H9 (cell line): ENCODE measurements around the gene LMF1. TPM values are rescaled to one million over a fixed set of nuclear protein-coding genes. Genes with fewer than 3 reads are reported as not detected.

Experiments used
- DNase-seq: peaks from one replicate; pipeline ENCODE4 v3.0.0-alpha.2; 2017
- H2AFZ ChIP-seq: one replicate; pipeline ENCODE4 v1.6.1; 2013; ENCODE audit warnings: mild to moderate bottlenecking, low read length, control low read depth, moderate library complexity
- H2AK5ac ChIP-seq: 2 replicates; pipeline ENCODE4 v1.6.1; 2013; ENCODE audit warnings: low read length, control low read depth, mixed read lengths; ENCODE audit not compliant: insufficient read length
- H2BK120ac ChIP-seq: one replicate; pipeline ENCODE4 v1.6.1; 2013; ENCODE audit warnings: low read depth, mild to moderate bottlenecking, low read length, control low read depth, inconsistent platforms; ENCODE audit not compliant: poor library complexity, severe bottlenecking
- H2BK12ac ChIP-seq: 2 replicates; pipeline ENCODE4 v1.6.1; 2013; ENCODE audit warnings: low read length, control low read depth, mixed read lengths, low read depth; ENCODE audit not compliant: insufficient read length
- H2BK15ac ChIP-seq: 2 replicates; pipeline ENCODE4 v1.6.1; 2013; ENCODE audit warnings: low read depth, low read length, control low read depth
- H2BK20ac ChIP-seq: one replicate; pipeline ENCODE4 v1.6.1; 2013; ENCODE audit warnings: low read depth, mild to moderate bottlenecking, low read length, control low read depth, inconsistent platforms; ENCODE audit not compliant: poor library complexity, severe bottlenecking
- H2BK5ac ChIP-seq: 2 replicates; pipeline ENCODE4 v1.6.1; 2013; ENCODE audit warnings: low read length, control low read depth, mixed read lengths; ENCODE audit not compliant: insufficient read length
- H3K14ac ChIP-seq: 2 replicates; pipeline ENCODE4 v1.6.1; 2013; ENCODE audit warnings: low read length, control low read depth; ENCODE audit not compliant: insufficient read depth
- H3K18ac ChIP-seq: 2 replicates; pipeline ENCODE4 v1.6.1; 2013; ENCODE audit warnings: low read depth, mild to moderate bottlenecking, mixed read lengths, low read length, control low read depth; ENCODE audit not compliant: insufficient read length
- H3K23ac ChIP-seq: 2 replicates; pipeline ENCODE4 v1.6.1; 2013; ENCODE audit warnings: low read length, control low read depth, mixed read lengths, low read depth; ENCODE audit not compliant: insufficient read length
- H3K23me2 ChIP-seq: 2 replicates; pipeline ENCODE4 v1.6.1; 2013; ENCODE audit warnings: low read depth, mild to moderate bottlenecking, mixed read lengths, low read length, control low read depth; ENCODE audit not compliant: insufficient read length, poor library complexity, severe bottlenecking
- H3K27ac ChIP-seq: 2 replicates; pipeline ENCODE4 v1.5.1; 2013; ENCODE audit warnings: low read length, control low read depth, mixed read lengths, low read depth; ENCODE audit not compliant: insufficient read length
- H3K27me3 ChIP-seq: 2 replicates; pipeline ENCODE4 v1.6.1; 2013; ENCODE audit warnings: low read length, control low read depth, inconsistent platforms; ENCODE audit not compliant: insufficient read depth
- H3K4ac ChIP-seq: 2 replicates; pipeline ENCODE4 v1.6.1; 2013; ENCODE audit warnings: low read depth, mild to moderate bottlenecking, control low read depth, inconsistent platforms, low read length, moderate library complexity
- H3K4me1 ChIP-seq: 2 replicates; pipeline ENCODE4 v1.6.1; 2013; ENCODE audit warnings: low read length, control low read depth, inconsistent platforms; ENCODE audit not compliant: insufficient read depth
- H3K4me2 ChIP-seq: 2 replicates; pipeline ENCODE4 v1.6.1; 2013; ENCODE audit warnings: low read length, control low read depth, mixed read lengths; ENCODE audit not compliant: insufficient read length, insufficient read depth
- H3K56ac ChIP-seq: 2 replicates; pipeline ENCODE4 v1.6.1; 2013; ENCODE audit warnings: low read depth, mild to moderate bottlenecking, mixed read lengths, low read length, control low read depth; ENCODE audit not compliant: insufficient read length
- H3K79me1 ChIP-seq: 2 replicates; pipeline ENCODE4 v1.6.1; 2013; ENCODE audit warnings: low read depth, mild to moderate bottlenecking, moderate library complexity, low read length, control low read depth, inconsistent platforms; ENCODE audit not compliant: insufficient read depth, poor library complexity, severe bottlenecking
- H3K79me2 ChIP-seq: 2 replicates; pipeline ENCODE4 v1.6.1; 2013; ENCODE audit warnings: low read length, control low read depth, inconsistent platforms; ENCODE audit not compliant: insufficient read depth
- H3K9ac ChIP-seq: 2 replicates; pipeline ENCODE4 v1.6.1; 2013; ENCODE audit warnings: low read length, control low read depth, mixed read lengths; ENCODE audit not compliant: insufficient read length; ENCODE audit errors: extremely low read depth
- H3K9me3 ChIP-seq: one replicate; pipeline ENCODE4 v1.6.1; 2013; ENCODE audit warnings: low read depth, low read length, inconsistent platforms; ENCODE audit not compliant: control insufficient read depth
- H3T11ph ChIP-seq: one replicate; pipeline ENCODE4 v1.6.1; 2013; ENCODE audit warnings: mild to moderate bottlenecking, low read length, control low read depth, inconsistent platforms
- H4K20me1 ChIP-seq: one replicate; pipeline ENCODE4 v1.6.1; 2013; ENCODE audit not compliant: control insufficient read depth, insufficient read length, insufficient read depth
- H4K5ac ChIP-seq: 2 replicates; pipeline ENCODE4 v1.6.1; 2013; ENCODE audit warnings: low read depth, mild to moderate bottlenecking, mixed read lengths, low read length, control low read depth; ENCODE audit not compliant: insufficient read length
- H4K8ac ChIP-seq: replicated peaks from 2 replicates; pipeline ENCODE4 v1.6.1; 2013; ENCODE audit warnings: low read length, control low read depth, mixed read lengths, low read depth; ENCODE audit not compliant: insufficient read length
- H4K91ac ChIP-seq: 2 replicates; pipeline ENCODE4 v1.6.1; 2013; ENCODE audit warnings: low read depth, mild to moderate bottlenecking, moderate library complexity, mixed read lengths, low read length, control low read depth; ENCODE audit not compliant: insufficient read length
- H3K27ac Mint-ChIP-seq, 3 experiments: 2 replicates in 2 of 3; 3 replicates in 1 of 3; pipeline ENCODE4 v1.8.0; 2020 to 2021; ENCODE audit warnings: mixed read lengths in 3 of 3, mild to moderate bottlenecking in 1 of 3, moderate library complexity in 1 of 3
- H3K27me3 Mint-ChIP-seq: 2 replicates; pipeline ENCODE4 v1.8.0; 2021; ENCODE audit warnings: low read depth, mild to moderate bottlenecking, moderate library complexity, mixed read lengths
- H3K36me3 Mint-ChIP-seq, 3 experiments: 2 replicates in 2 of 3; 3 replicates in 1 of 3; pipeline ENCODE4 v1.8.0; 2020 to 2021; ENCODE audit warnings: low read depth in 3 of 3, mixed read lengths in 3 of 3; ENCODE audit not compliant: insufficient read depth in 1 of 3
- H3K4me1 Mint-ChIP-seq, 2 experiments: 2 replicates each; pipeline ENCODE4 v1.8.0; 2020; ENCODE audit warnings: mixed read lengths in 2 of 2
- H3K4me3 Mint-ChIP-seq, 2 experiments: 2 replicates in 1 of 2; 3 replicates in 1 of 2; pipeline ENCODE4 v1.8.0; 2020 to 2021; ENCODE audit warnings: mild to moderate bottlenecking in 2 of 2, mixed read lengths in 2 of 2, moderate library complexity in 1 of 2
- H3K9me3 Mint-ChIP-seq, 2 experiments: 2 replicates in 1 of 2; 3 replicates in 1 of 2; pipeline ENCODE4 v1.8.0; 2020; ENCODE audit warnings: mild to moderate bottlenecking in 2 of 2, mixed read lengths in 2 of 2, moderate library complexity in 1 of 2
- CTCF ChIP-seq: fragments of 200-600 bp; sonication (generic); conservative IDR thresholded peaks from 3 replicates; pipeline ENCODE4 v1.8.0; 2021; ENCODE audit warnings: antibody characterized with exemption, mild to moderate bottlenecking
- WGBS: extraction: QIAGEN DNeasy Blood & Tissue Kit; methylation state at CpG from one replicate; pipeline ENCODE4 v1.1.7; 2013; ENCODE audit warnings: missing lambda C conversion rate, low lambda C conversion rate, mixed read lengths; ENCODE audit not compliant: insufficient read length; ENCODE audit errors: extremely low coverage; 5-methylcytosine and 5-hydroxymethylcytosine counted together
- total RNA-seq: library from RNA; stranded (reverse); gene quantifications from 2 replicates; pipeline ENCODE4 v1.2.1, GENCODE V29; 2021

LMF1 gene
- total RNA-seq, 1 experiment from 2014 or later: 7.1 TPM

GRCh38 chr16:912322-912683 is 58.5 kb downstream of the LMF1 start:
- Histone ChIP-seq H3K79me2 (no peaks in the 10 kb centered on the region), H2BK12ac (no peak overlapping the region), H4K91ac (no peak overlapping the region), H4K5ac (no peak overlapping the region), H3K27ac (no peak overlapping the region), H2BK20ac (no peak overlapping the region), H2AFZ (no peak overlapping the region), H3T11ph (no peak overlapping the region), H2BK5ac (no peak overlapping the region), H3K27me3 (no peaks in the 10 kb centered on the region), H3K14ac (no peak overlapping the region), H3K23ac (no peak overlapping the region), H2BK15ac (no peak overlapping the region), H3K79me1 (no peaks in the 10 kb centered on the region), H3K4me1 (no peaks in the 10 kb centered on the region), H2BK120ac (no peak overlapping the region), H3K23me2 (no peaks in the 10 kb centered on the region), H2AK5ac (no peak overlapping the region), H4K8ac (no peak overlapping the region), H3K9me3 (no peaks in the 10 kb centered on the region), H3K4me2 (no peak overlapping the region), H4K20me1 (no peaks in the 10 kb centered on the region), H3K56ac (no peak overlapping the region), H3K18ac (no peak overlapping the region), H3K4ac (no peak overlapping the region), H3K9ac (no peak overlapping the region)
- Mint-ChIP-seq H3K27me3 (no peaks in the 10 kb centered on the region; the same call in 1 of the 2 replicates), H3K27ac (peak overlapping the region in 2 of 3 experiments; percentile 1 to 2; a peak in 3 of 7 replicates), H3K4me3 (no peak overlapping the region), H3K9me3 (no peaks in the 10 kb centered on the region; a peak in 1 of 5 replicates), H3K36me3 (peaks cover 0 to 4% (median 2%) of the 10 kb centered on the region in 3 experiments; a peak in 2 of 7 replicates), H3K4me1 (0 out of 4 replicates have a peak, but pooled peaks cover 2 to 3% of the 10 kb centered on the region in 2 experiments)
- no peak for DNase-seq
- no peak for TF ChIP-seq CTCF
- WGBS: no CpG with 5 or more reads among the region's 19 CpGs
